Type B pancreatic cell (in vitro differentiated cells): ENCODE measurements around the gene NR5A2. TPM values are rescaled to one million over a fixed set of nuclear protein-coding genes. Genes with fewer than 3 reads are reported as not detected.

Experiments used
- DNase-seq: peaks from one replicate; pipeline ENCODE4 v3.0.0; 2021; ENCODE audit warnings: mixed read lengths; ENCODE audit not compliant: unreplicated experiment; ENCODE audit errors: extremely low spot score
- H3K27ac Mint-ChIP-seq: 2 replicates; pipeline ENCODE4 v1.8.0; 2021; ENCODE audit warnings: mild to moderate bottlenecking, mixed read lengths
- H3K27me3 Mint-ChIP-seq: 2 replicates; pipeline ENCODE4 v1.8.0; 2021; ENCODE audit warnings: mixed read lengths
- H3K36me3 Mint-ChIP-seq: 2 replicates; pipeline ENCODE4 v1.8.0; 2021; ENCODE audit warnings: mixed read lengths
- H3K4me1 Mint-ChIP-seq: one replicate; pipeline ENCODE4 v1.8.0; 2021; ENCODE audit warnings: mixed read lengths; ENCODE audit not compliant: unreplicated experiment
- H3K4me3 Mint-ChIP-seq: 2 replicates; pipeline ENCODE4 v1.8.0; 2021; ENCODE audit warnings: mild to moderate bottlenecking, mixed read lengths
- H3K9me3 Mint-ChIP-seq: 2 replicates; pipeline ENCODE4 v1.8.0; 2021; ENCODE audit warnings: mixed read lengths
- total RNA-seq: library from RNA; stranded (reverse); gene quantifications from 2 replicates; pipeline ENCODE4 v1.2.1, GENCODE V29; 2021; ENCODE audit warnings: low replicate concordance
- TF ChIP-seq, protein P1 (sequence below): fragments of 200-600 bp; sonication (generic); conservative IDR thresholded peaks from 2 replicates; pipeline ENCODE4 v1.5.0; 2021; ENCODE audit warnings: antibody characterized with exemption, mild to moderate bottlenecking

Gene NR5A2
- total RNA-seq, 1 donor from 2014 or later, result 3.5 TPM

DNA sequence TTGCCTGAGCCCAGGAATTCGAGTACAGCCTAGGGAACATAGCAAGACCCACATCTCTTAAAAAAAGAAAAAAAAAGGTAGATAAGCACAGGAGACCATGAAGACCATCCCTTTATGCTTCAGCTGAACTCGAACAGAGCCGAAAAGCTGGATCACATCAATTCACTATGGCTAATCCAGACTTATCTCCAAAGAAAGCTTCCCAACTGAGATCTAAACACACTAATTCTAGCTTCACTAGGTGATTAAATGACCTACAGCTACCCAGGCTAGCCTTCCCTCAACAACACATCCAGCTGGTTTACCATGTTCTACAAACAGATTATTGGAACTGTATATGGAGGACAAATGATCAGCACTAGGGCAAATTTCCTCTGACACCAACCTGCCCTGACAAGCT, 44.0 kb upstream of the NR5A2 start:
- Mint-ChIP-seq H3K9me3 (no peaks in the 10 kb centered on the region), H3K27me3 (no peaks in the 10 kb centered on the region), H3K4me3 (no peak overlapping the region), H3K27ac (no peak overlapping the region), H3K36me3 (no peaks in the 10 kb centered on the region), H3K4me1 (no peaks in the 10 kb centered on the region)
- DNase-seq, result no peak
- TF ChIP-seq, protein P1, sequence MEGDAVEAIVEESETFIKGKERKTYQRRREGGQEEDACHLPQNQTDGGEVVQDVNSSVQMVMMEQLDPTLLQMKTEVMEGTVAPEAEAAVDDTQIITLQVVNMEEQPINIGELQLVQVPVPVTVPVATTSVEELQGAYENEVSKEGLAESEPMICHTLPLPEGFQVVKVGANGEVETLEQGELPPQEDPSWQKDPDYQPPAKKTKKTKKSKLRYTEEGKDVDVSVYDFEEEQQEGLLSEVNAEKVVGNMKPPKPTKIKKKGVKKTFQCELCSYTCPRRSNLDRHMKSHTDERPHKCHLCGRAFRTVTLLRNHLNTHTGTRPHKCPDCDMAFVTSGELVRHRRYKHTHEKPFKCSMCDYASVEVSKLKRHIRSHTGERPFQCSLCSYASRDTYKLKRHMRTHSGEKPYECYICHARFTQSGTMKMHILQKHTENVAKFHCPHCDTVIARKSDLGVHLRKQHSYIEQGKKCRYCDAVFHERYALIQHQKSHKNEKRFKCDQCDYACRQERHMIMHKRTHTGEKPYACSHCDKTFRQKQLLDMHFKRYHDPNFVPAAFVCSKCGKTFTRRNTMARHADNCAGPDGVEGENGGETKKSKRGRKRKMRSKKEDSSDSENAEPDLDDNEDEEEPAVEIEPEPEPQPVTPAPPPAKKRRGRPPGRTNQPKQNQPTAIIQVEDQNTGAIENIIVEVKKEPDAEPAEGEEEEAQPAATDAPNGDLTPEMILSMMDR, result no peak

GRCh38 chr1:199995096-199995685, 32.3 kb upstream of the NR5A2 start:
- H3K36me3 Mint-ChIP-seq, result no peaks in the 10 kb centered on the region
- no peak overlapping the region for H3K27ac Mint-ChIP-seq
- no peak overlapping the region for H3K4me3 Mint-ChIP-seq
- H3K9me3 Mint-ChIP-seq, result no peaks in the 10 kb centered on the region
- DNase-seq, result no peak
- no peaks in the 10 kb centered on the region for H3K4me1 Mint-ChIP-seq
- H3K27me3 Mint-ChIP-seq, result no peaks in the 10 kb centered on the region
- TF ChIP-seq, protein P1, result no peak

DNA sequence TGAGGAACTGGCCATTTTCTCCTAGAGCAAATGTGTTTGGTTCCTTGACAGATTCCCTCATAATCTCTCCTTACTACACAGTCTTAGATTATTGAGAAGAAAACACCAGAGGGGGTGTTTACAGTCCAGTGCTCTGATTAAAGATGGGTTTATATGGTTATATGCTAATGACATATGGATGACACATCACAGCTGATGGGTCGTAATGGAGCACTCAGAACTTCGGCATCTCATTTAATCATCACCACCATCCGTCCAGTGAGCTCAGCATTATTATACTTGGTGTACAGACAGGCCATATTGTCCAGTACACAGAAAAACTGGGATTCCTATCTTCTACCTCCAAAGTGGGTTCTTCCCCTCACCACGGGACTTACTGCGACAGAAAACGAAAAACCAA, 22.3 kb upstream of the NR5A2 start:
- TF ChIP-seq, protein P1, result no peak
- DNase-seq, result no peak
- no peaks in the 10 kb centered on the region for H3K9me3 Mint-ChIP-seq
- H3K4me3 Mint-ChIP-seq, result no peak overlapping the region
- H3K4me1 Mint-ChIP-seq, result no peaks in the 10 kb centered on the region
- no peak overlapping the region for H3K27ac Mint-ChIP-seq
- H3K36me3 Mint-ChIP-seq, result no peaks in the 10 kb centered on the region
- no peaks in the 10 kb centered on the region for H3K27me3 Mint-ChIP-seq

GRCh38 chr1:200006711-200007110, 20.8 kb upstream of the NR5A2 start:
- Mint-ChIP-seq H3K27ac (no peak overlapping the region), H3K4me1 (no peaks in the 10 kb centered on the region), H3K36me3 (no peaks in the 10 kb centered on the region), H3K27me3 (no peaks in the 10 kb centered on the region), H3K9me3 (no peaks in the 10 kb centered on the region), H3K4me3 (no peak overlapping the region)
- TF ChIP-seq, protein P1, result no peak
- DNase-seq, result no peak

DNA sequence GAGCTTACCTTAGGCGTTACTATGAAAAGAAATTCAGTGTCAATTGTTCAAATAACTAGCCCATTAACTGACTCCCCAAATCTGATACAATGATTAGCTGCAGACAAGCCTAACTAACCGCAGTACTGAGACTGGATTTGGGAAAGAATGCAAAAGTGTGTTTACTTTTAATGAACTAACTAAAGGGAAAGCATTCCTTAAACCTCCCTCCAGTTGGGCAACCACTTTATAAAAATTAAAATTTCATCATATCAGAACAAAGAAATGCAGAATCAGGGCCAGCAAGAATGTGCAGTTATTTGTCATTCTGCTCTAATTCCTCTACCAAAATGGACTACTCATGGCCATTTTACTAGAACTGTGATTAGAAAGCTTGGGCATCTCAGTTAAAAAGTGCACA, 11.7 kb upstream of the NR5A2 start:
- no peaks in the 10 kb centered on the region for H3K4me1 Mint-ChIP-seq
- H3K9me3 Mint-ChIP-seq, result no peaks in the 10 kb centered on the region
- H3K27me3 Mint-ChIP-seq, result peaks cover 5% of the 10 kb centered on the region
- H3K36me3 Mint-ChIP-seq, result no peaks in the 10 kb centered on the region
- no peak overlapping the region for H3K4me3 Mint-ChIP-seq
- H3K27ac Mint-ChIP-seq, result no peak overlapping the region
- TF ChIP-seq, protein P1, result no peak
- no peak for DNase-seq
